ENCODE measurements around the gene MYBBP1A.

The MYBBP1A gene

DNA sequence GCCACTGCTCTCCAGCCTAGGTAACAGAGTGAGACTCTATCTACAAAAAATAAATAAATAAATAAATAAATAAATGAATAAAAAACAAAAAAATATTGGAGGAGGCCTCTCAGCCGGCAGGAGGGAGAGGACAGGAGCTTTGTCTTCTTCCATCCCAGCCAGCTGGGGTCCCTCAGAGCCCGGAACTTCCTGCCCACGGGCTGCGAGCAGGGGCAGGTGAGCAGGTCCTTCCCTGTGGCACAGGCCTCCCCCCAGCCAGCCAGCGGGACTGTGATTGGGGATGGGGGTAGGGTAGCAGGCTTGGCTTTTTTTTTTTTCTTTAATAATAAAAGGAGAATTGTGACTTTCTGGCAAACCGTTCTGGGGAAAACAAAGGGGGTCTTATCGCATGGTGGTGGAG, 39.2 kb upstream of the MYBBP1A start:
- H3K4me2 ChIP-seq (ENCODE audit: low read depth, low read length) = no peak overlapping the region
- H2AFZ ChIP-seq (ENCODE audit: low read length) = no peak overlapping the region
- no peak overlapping the region for H3K27ac ChIP-seq (ENCODE audit: low read length)
- H3K36me3 ChIP-seq (replicated peaks; ENCODE audit: insufficient read depth, low read length) = no peaks in the 10 kb centered on the region
- TF ChIP-seq EZH2 (optimal IDR thresholded peaks at IDR 0.05; ENCODE audit: low read depth, low read length) (no peak), CTCF (IDR thresholded peaks at IDR 0.05; ENCODE audit: low read length) (no peak), EZH2phosphoT487 (IDR thresholded peaks at IDR 0.05; ENCODE audit: low read length) (no peak)
- peaks cover 86% of the 10 kb centered on the region for H3K27me3 ChIP-seq (replicated peaks; ENCODE audit: insufficient read depth, low read length)
- H3F3A ChIP-seq (ENCODE audit: insufficient read depth, low read length) = no peaks in the 10 kb centered on the region
- no peaks in the 10 kb centered on the region for H3K9me3 ChIP-seq (replicated peaks; ENCODE audit: insufficient read depth, low read length)
- H4K20me1 ChIP-seq (ENCODE audit: insufficient read depth, low read length) = no peaks in the 10 kb centered on the region
- no peaks in the 10 kb centered on the region for H3K79me2 ChIP-seq (ENCODE audit: low read length)
- no peak for DNase-seq
- no peak overlapping the region for H3K9ac ChIP-seq (ENCODE audit: low read length)
- no peak overlapping the region for H3K4me3 ChIP-seq (ENCODE audit: low read length)
- no peaks in the 10 kb centered on the region for H3K4me1 ChIP-seq (ENCODE audit: low read length)
- H3K9me2 ChIP-seq (replicated peaks; ENCODE audit: insufficient read depth, low read length) = no peaks in the 10 kb centered on the region

GRCh38 chr17:4593021-4593421, 37.8 kb upstream of the MYBBP1A start:
- Histone ChIP-seq H3K9ac (ENCODE audit: low read length) (no peak overlapping the region), H3K4me2 (ENCODE audit: low read depth, low read length) (no peak overlapping the region)

DNA sequence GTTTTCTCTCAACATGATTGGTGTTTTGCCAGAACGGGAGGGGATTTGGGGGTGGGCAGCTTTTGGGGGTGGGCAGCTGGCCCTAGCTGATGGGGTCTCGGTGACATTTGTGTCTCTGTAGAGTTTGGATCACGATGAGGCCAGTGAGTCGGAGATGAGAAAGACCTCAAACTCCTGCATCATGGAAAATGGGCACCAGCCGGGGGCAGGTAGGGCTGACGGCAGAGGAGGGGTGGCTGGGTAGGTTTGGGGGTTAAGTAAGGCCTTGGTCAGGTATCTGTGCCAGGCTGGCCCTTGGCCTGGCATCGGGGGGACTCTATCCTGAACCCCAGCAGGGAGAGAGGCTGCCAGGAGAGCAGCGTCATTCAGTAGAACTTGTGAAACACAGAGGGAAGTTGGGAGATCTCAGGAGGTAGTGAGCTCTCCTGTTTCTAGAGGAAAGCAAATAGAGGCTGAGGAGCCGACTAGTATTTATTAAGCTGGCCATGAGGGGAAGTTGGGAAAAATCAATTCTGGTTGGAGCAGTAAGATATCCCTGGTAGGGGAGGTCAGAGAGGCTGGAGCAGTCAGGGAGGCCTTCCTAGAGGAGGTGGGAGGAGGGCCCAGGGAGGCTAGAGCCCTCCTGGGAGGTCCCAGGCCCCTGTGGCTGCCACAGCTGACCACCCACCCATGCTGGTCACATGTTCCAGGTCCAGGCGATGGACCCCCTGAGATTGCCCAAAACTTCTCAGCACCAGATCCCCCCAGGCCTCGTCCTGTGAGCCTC, 37.2 kb upstream of the MYBBP1A start:
- Histone ChIP-seq H3K36me3 (replicated peaks; ENCODE audit: insufficient read depth, low read length) (no peaks in the 10 kb centered on the region), H3K4me2 (ENCODE audit: low read depth, low read length) (no peak overlapping the region), H3K9me3 (replicated peaks; ENCODE audit: insufficient read depth, low read length) (no peaks in the 10 kb centered on the region), H3K79me2 (ENCODE audit: low read length) (no peaks in the 10 kb centered on the region), H4K20me1 (ENCODE audit: insufficient read depth, low read length) (no peaks in the 10 kb centered on the region), H3K4me1 (ENCODE audit: low read length) (no peaks in the 10 kb centered on the region), H3F3A (ENCODE audit: insufficient read depth, low read length) (no peaks in the 10 kb centered on the region), H3K27me3 (replicated peaks; ENCODE audit: insufficient read depth, low read length) (peaks cover 86% of the 10 kb centered on the region), H2AFZ (ENCODE audit: low read length) (no peak overlapping the region), H3K9ac (ENCODE audit: low read length) (no peak overlapping the region), H3K9me2 (replicated peaks; ENCODE audit: insufficient read depth, low read length) (no peaks in the 10 kb centered on the region), H3K4me3 (ENCODE audit: low read length) (no peak overlapping the region), H3K27ac (ENCODE audit: low read length) (no peak overlapping the region)
- DNase-seq = no peak
- no peak for TF ChIP-seq EZH2phosphoT487 (IDR thresholded peaks at IDR 0.05; ENCODE audit: low read length)
- TF ChIP-seq CTCF (IDR thresholded peaks at IDR 0.05; ENCODE audit: low read length) = no peak
- TF ChIP-seq EZH2 (optimal IDR thresholded peaks at IDR 0.05; ENCODE audit: low read depth, low read length) = no peak

More at GRCh38 chr17:4593021-4593421, 37.8 kb upstream of the MYBBP1A start:
- Histone ChIP-seq H4K20me1 (ENCODE audit: insufficient read depth, low read length) (no peaks in the 10 kb centered on the region), H3K4me3 (ENCODE audit: low read length) (no peak overlapping the region), H3K27me3 (replicated peaks; ENCODE audit: insufficient read depth, low read length) (peaks cover 86% of the 10 kb centered on the region), H3K27ac (ENCODE audit: low read length) (no peak overlapping the region), H3K79me2 (ENCODE audit: low read length) (no peaks in the 10 kb centered on the region), H3K36me3 (replicated peaks; ENCODE audit: insufficient read depth, low read length) (no peaks in the 10 kb centered on the region), H3K9me3 (replicated peaks; ENCODE audit: insufficient read depth, low read length) (no peaks in the 10 kb centered on the region), H3K9me2 (replicated peaks; ENCODE audit: insufficient read depth, low read length) (no peaks in the 10 kb centered on the region), H2AFZ (ENCODE audit: low read length) (no peak overlapping the region), H3K4me1 (ENCODE audit: low read length) (no peaks in the 10 kb centered on the region), H3F3A (ENCODE audit: insufficient read depth, low read length) (no peaks in the 10 kb centered on the region)
- DNase-seq = no peak
- TF ChIP-seq CTCF (IDR thresholded peaks at IDR 0.05; ENCODE audit: low read length) = no peak

All from MM.1S (cell line).